ENCODE results near the gene JOSD2. TPM values are rescaled to one million over a fixed set of nuclear protein-coding genes. Genes with fewer than 3 reads are reported as not detected.
A peak's percentile ranks its signal among the peaks of the same experiment; 100 is the strongest.

Gene JOSD2
- polyA plus RNA-seq, 1 experiment: 19.6 TPM

DNA sequence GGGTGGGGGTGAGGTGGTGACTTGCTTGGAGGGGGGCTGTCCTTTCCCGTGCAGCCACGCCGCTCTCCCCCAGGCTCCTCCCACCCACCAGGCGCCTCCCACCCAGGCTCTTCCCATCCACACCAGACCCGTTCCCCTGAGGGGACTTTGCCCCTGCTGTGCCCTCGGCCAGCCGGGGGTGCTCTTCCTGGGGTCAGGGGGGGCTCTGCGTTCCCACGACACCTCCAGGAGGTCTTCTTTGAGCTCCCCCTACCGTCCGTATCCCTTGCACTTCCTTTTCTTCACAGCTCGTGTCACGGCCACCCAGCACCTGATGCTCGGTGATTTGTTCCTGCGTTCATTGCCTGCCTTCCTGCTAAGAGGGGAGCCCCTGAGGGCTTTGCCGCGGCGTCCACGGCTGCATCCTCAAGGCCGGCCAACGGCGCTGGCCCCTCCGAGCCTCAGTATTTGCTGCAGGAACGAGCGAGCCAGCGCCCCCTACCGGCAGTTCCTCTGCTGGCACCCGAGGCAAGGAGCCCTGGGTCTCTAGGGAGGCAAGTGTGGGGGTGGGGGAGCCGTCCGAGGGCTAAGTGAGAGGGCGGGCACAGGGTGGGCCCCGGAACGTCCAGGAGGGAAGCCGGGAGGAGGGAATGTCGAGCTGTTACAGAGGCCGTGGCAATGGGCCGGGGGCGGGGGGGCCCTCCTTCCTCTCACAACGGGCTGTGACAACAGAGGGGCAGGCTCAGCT, 45.5 kb upstream of the JOSD2 start:
- TF ChIP-seq, protein P1, sequence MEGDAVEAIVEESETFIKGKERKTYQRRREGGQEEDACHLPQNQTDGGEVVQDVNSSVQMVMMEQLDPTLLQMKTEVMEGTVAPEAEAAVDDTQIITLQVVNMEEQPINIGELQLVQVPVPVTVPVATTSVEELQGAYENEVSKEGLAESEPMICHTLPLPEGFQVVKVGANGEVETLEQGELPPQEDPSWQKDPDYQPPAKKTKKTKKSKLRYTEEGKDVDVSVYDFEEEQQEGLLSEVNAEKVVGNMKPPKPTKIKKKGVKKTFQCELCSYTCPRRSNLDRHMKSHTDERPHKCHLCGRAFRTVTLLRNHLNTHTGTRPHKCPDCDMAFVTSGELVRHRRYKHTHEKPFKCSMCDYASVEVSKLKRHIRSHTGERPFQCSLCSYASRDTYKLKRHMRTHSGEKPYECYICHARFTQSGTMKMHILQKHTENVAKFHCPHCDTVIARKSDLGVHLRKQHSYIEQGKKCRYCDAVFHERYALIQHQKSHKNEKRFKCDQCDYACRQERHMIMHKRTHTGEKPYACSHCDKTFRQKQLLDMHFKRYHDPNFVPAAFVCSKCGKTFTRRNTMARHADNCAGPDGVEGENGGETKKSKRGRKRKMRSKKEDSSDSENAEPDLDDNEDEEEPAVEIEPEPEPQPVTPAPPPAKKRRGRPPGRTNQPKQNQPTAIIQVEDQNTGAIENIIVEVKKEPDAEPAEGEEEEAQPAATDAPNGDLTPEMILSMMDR (IDR thresholded peaks at IDR 0.05; ENCODE audit: low read depth, low read length): peak; percentile 76
- POLR2A ChIA-PET: no interaction called here
- Histone ChIP-seq H3K4me3 (ENCODE audit: low read depth, low read length) (peak overlapping the region; percentile 58), H3K27ac (ENCODE audit: low read depth, low read length) (no peak overlapping the region), H3K27me3 (ENCODE audit: control insufficient read depth, insufficient read depth, low read length) (peaks cover 15% of the 10 kb centered on the region), H3K9me3 (ENCODE audit: control insufficient read depth, insufficient read depth, low read length) (no peaks in the 10 kb centered on the region)
- CTCF ChIA-PET: interaction anchor here (0.6 to 6.0 kb wide), 27 partner anchors 12 to 1077 kb away, joined by 3 to 65 read pairs (median 4); partner anchors contain the start of gene JOSD2
- peak; percentile 16 for DNase-seq (ENCODE audit: low read depth, low spot score)

DNA sequence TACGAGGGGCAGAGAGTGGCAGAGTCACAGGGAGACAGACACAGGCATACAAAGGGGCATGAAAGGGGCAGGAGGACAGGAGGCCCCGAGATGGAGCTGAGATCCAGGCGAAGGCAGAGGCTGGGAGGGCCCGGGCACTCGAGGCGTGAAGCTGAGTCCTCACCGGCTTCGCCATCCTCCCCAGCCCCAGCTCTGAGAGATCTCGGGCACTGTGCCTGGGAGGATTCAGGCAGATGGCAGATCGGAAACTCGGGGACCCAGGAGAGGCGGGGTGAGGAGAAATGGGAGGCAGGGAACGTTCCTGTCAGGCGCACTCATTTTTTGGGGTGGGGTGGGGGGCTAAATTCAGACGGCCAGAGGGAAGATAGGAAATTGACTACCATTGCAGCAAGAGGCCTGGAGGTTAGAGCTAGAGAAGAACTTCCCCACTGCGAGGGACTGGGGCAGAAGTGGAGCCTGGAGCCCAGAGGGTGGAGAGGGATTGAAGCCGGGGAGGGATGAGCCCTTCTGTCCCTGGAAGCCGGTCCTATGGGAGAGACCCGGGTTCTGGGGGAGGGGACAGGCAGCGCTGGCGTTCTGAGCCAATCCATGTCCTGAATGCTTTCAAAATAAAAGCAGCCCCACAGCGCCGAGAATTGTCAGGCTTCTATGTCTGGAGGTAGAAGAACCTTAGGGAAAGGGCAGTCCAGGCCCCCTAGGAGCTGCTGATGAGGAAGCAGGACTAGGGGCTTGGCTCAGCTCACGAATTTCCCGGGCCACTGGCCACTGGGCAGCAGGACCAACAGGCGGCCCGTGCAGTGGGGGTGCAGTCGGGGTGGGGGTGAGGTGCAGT, 44.7 kb upstream of the JOSD2 start:
- CTCF ChIA-PET: interaction anchor here (0.6 to 6.0 kb wide), 25 partner anchors 11 to 1078 kb away, joined by 3 to 65 read pairs (median 4); partner anchors contain the start of gene JOSD2
- Histone ChIP-seq H3K9me3 (ENCODE audit: control insufficient read depth, insufficient read depth, low read length) (no peaks in the 10 kb centered on the region), H3K27me3 (ENCODE audit: control insufficient read depth, insufficient read depth, low read length) (peaks cover 19% of the 10 kb centered on the region), H3K4me3 (ENCODE audit: low read depth, low read length) (peak overlapping the region; percentile 58; the same call in 1 of the 2 replicates), H3K27ac (ENCODE audit: low read depth, low read length) (no peak overlapping the region)
- no peak for DNase-seq (ENCODE audit: low read depth, low spot score)
- POLR2A ChIA-PET: interaction anchor here (0.5 kb wide), 1 partner anchor 47 kb away, joined by 7 read pairs; no protein-coding TSS in a partner anchor
- TF ChIP-seq, protein P1 (IDR thresholded peaks at IDR 0.05; ENCODE audit: low read depth, low read length): no peak

DNA sequence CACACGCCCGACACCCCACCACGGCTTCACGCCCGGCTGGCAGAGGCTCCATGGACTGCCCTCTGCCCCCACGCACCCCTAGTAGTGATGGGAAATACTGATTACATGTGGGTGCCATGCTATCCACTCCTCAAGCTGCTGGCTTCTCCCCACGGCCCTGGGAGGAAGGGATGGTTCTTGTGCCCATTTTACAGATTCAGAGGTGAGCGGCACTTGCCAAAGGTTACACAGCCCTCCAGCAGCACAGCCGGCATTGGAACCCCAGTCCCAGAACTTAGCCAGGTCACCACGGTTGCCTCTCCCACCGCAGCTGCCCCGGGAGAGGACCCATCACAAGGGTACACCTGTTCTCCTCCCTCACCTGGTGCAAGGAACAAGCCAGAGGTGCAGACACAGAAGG, 44.0 kb upstream of the JOSD2 start:
- Histone ChIP-seq H3K27me3 (ENCODE audit: control insufficient read depth, insufficient read depth, low read length) (peaks cover 21% of the 10 kb centered on the region), H3K27ac (ENCODE audit: low read depth, low read length) (no peak overlapping the region), H3K4me3 (ENCODE audit: low read depth, low read length) (no peak overlapping the region), H3K9me3 (ENCODE audit: control insufficient read depth, insufficient read depth, low read length) (no peaks in the 10 kb centered on the region)
- DNase-seq (ENCODE audit: low read depth, low spot score): no peak
- CTCF ChIA-PET: interaction anchor here (0.6 to 6.0 kb wide), 6 partner anchors 18 to 170 kb away, joined by 3 to 65 read pairs (median 4); no protein-coding TSS in a partner anchor
- TF ChIP-seq, protein P1 (IDR thresholded peaks at IDR 0.05; ENCODE audit: low read depth, low read length): no peak
- POLR2A ChIA-PET: no interaction called here

DNA sequence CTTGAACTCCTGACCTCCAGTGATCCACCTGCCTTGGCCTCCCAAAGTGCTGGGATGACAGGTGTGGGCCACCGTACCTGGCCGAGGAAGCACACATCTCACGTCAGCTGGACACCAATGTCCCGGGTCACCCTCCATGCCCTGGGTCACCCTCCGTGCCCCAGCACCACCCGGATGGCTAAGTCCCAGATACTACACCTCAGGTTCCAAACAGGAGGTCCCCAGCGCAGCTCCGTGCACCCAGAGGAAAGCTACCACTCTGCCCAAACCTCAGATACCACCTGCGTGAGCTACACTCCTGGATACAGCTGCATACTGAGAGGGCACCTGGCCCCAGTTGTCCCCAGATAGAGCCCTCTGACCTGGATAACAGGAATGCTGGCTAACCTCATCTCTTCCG, 43.2 kb upstream of the JOSD2 start:
- POLR2A ChIA-PET: no interaction called here
- H3K9me3 ChIP-seq (ENCODE audit: control insufficient read depth, insufficient read depth, low read length): no peaks in the 10 kb centered on the region
- TF ChIP-seq, protein P1 (IDR thresholded peaks at IDR 0.05; ENCODE audit: low read depth, low read length): no peak
- no peak overlapping the region for H3K4me3 ChIP-seq (ENCODE audit: low read depth, low read length)
- DNase-seq (ENCODE audit: low read depth, low spot score): no peak
- CTCF ChIA-PET: interaction anchor here (0.7 to 6.0 kb wide), 2 partner anchors 17 to 408 kb away, joined by 4 to 65 read pairs; no protein-coding TSS in a partner anchor
- peaks cover 19% of the 10 kb centered on the region for H3K27me3 ChIP-seq (ENCODE audit: control insufficient read depth, insufficient read depth, low read length)
- no peak overlapping the region for H3K27ac ChIP-seq (ENCODE audit: low read depth, low read length)
